Fibroblast of skin of left quadriceps (primary cell): ENCODE data around the gene PCGF3.
"Not testable (repeated sequence)": the region's sequence is repeated elsewhere in the genome, so short reads cannot be mapped to it uniquely, and the experiment has no call there.

Source experiments
- DNase-seq, 2 experiments: peaks; one replicate each; pipeline ENCODE4 v3.0.0-alpha.2; 2013; ENCODE audit warnings: low read depth in 2 of 2

The PCGF3 gene

DNA sequence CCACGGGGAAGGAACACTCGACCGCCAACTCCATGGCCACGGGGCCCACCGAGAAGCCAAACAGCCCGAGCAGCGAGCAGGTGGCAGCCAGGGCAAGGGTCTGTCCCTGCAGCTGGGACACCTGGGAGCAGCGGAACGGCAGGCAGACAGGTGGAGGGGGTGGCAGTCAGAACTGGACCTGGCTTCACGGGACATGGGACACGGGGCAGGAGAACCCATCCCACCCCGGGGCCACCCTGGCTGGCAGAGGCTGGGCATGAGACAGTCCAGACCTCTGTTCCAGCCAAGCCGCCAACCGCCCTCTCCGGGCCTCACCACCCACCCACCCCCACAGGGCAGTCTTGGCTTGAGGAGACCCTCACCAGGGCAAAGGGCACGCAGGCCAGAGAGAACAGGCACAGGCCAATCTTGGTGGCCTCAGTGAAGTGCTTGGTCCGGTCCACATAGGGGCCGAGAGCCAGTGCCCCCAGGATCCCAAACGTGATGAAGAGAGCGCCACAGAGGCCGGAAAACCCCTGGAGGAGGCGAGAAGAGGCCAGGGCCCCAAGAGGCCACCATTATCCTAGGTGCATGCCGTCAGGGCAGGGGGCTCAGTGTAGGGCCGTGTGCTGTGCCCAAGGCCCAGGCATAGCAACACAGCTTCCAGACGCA, 22.3 kb upstream of the PCGF3 start:
- no peak for DNase-seq

DNA sequence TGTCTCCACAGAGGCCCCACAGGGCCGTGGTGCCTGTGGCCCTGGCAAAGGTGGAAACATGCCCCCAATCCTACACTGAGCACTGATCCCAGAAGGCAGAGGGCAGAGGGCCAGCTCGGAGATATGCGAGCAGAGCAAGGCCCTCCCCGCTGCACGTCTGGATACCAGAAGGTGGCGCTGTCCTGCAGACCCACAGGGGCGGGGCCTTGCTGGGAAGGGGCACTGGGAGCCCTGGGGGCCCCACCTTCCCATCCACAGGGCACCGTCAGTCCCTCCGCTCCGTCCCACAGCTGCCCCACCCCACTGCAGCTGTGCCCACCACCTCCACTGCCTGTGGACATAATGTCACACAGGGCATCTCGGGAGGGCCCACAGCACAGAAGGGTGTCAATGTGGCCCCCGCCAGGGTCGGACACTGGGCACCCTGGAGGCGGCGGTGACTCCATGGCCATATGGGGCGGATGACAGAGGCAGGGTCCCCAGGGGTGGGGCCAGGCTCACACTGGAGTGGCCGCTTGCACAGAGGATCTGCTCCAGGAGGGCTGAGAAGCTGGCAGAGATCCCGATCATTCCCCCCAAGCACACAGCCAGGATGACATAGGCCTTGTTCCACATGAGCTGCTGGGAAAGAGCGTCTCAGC, 21.5 kb upstream of the PCGF3 start:
- no peak for DNase-seq

DNA sequence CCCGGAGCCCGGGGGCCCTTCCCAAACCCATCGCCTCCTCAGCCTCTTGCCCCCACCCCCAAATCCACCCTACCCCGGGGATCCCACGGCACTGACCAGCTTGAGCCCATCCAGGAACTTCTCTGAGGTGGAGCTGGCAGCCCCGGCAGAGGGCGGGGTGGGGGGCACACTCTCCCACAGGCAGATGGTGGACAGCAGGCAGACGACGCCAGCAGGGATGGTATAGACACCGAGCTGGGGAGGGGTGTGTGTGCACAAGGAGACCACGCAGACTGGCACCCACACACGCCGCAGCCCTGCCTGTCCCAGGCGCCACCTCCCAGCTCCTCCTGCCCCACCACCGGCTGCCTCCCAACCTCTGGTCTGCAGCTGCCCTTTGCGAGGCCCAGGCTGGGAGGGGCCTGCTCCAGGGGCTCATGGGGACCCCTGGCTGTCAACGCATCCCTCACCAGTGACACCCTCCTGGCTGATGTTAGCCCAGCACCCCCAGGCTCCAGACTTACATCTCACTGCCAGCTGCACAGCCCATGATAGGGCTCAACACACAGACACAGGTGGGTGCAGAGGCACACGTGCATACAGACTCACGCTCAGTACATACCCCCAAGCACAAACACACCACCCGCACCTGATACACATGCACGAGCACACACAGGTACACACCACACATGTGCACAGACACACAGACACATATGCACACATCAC, 20.9 kb upstream of the PCGF3 start:
- no peak for DNase-seq

DNA sequence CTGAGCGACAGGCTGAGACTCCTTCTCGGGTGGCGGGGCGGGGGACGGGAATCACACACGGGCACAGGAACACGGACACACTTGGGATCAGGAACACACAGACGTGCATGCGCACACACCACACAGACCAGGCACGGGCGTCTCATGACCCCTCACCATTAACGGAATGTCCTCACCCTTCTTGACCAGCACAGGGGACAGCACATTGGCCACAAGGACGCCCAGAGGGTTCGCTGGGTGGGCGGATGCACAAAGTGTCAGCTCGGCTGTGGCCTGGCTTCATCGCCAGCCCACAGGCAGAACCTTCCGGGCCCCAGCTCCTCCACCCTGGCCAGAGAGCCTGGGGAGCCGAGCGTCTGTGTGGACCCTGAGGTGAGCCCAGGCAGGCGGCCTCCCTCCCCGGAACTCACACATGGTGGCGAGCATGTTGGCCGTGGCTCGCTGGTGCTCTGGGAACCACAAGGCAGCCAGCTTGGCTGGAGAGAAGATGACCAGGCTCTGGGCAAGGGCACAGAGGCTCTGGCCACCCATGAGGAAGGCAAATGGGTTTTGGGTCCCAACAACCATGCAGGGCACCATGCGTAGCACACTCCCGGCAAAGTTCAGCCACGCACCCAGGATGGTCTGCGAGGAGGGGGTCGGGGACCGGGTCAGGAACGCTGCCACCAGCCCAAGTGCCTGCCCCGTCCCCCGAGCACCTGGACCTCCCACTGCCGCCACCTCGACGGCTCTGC, 19.8 kb upstream of the PCGF3 start:
- DNase-seq: no peak

DNA sequence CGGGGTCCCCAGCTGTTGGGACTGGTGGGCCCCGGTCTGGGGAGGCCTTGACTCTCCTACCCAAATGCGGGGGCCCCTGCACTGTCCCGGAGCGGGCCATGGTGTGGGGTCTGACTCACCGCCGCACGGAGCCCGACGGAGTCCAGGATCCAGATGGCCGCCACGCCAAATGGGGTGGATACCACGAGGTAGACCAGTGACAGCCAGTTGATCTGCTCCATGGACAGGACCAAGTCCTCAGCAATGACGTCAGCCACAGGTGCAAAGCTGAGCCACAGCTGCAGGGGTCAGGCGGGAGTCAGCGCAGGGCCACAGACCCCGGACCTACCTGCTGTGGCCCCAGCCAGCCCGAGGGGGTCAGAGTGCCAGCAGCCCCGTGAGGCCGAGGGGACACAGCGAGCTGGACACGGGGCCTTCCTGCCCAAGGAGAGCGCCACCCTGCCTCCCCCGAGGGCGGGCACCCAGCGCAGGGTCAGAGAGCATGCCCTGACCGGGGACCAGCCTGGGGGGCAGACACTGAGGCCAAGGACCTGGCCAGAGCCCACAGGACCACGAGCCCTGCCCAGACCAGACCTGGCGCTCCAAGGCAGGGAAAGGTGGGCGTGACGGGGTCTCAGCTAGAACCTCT, 19.1 kb upstream of the PCGF3 start:
- DNase-seq: no peak

DNA sequence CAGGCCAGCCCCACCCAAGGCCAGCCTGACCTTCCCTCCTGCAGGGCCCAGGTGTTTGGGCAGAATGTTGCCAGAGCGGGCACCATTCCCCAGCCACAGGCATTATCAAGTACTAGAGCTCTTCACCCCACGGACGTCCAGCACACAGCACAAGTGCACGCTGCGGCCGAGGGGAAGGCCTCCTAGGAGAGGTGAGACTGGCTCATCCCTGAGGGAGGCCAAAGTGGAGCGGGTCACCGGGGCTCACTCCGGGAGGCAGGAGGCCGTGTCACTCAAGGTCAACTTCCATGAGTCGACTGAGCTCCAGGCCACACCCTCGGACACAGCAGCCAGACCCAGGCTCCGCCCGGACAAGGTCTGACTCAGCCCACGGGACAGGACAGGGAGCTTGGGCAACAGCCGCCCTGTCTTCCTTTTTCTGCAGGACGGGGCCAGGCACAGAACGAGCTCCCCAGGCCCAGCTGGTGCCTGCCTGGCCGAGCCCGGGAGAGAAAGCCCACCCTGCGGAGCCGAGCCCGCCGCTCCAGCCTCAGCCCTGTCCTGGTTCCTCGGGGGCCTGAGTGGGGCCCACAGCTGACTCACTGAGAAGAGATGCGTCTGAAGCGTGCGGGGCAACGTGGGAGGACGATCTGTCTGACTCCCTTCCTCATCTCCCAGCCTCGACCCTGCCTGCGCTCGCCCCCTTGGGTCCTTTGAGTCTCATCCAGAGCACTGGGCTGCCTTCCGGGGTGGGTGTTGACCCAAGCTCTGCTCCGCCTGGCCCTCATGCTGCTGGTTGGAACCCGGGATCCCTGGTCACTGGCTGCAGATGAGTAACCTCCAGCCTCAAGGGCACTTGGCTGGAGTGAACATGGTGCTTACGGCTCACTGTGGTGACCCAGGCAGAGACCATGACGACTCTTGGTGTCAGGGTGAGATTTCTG, 18.3 kb upstream of the PCGF3 start:
- DNase-seq: no peak

DNA sequence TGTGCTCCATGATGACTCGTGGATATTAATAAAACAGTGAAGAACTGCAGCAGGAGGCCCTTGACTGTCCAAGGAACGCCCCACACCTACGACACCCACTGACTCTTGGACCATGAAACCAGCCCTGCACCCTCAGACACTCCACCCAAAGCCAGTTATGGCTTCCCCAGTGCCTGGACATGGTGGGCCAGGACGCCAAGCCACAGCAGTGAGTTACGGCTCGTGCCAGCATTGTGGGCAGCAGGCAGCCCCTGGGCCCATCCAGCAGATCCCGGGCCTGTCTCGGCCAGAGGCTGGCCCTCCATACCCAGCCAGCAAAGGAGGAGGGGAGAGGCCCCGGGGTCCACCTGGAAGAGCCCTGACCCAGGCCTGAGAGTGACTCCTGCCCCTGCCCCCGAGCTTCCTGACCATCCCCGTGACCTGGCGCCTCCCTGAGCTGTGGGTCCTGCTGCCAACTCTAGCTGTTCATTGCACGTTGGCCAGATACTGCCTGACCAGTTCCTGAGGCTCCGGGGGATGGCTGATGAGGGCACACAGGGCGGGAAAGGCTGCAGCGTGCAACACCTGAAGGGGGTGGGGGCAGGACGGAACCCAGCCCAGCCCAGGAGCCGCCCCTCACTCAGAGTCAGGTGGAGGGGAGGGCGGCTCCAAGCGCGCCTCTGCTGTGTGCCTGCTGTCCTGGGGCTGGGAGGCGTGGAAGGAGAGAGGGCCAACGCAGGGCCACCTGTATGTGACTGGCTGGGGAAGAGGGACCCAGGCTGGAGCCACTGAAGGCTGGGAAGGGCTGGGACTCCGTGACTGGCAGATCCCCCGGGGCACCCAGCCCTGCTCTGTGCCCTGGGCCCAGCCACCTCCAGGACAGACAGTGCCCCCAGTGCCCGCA, 17.4 kb upstream of the PCGF3 start:
- DNase-seq: no peak

DNA sequence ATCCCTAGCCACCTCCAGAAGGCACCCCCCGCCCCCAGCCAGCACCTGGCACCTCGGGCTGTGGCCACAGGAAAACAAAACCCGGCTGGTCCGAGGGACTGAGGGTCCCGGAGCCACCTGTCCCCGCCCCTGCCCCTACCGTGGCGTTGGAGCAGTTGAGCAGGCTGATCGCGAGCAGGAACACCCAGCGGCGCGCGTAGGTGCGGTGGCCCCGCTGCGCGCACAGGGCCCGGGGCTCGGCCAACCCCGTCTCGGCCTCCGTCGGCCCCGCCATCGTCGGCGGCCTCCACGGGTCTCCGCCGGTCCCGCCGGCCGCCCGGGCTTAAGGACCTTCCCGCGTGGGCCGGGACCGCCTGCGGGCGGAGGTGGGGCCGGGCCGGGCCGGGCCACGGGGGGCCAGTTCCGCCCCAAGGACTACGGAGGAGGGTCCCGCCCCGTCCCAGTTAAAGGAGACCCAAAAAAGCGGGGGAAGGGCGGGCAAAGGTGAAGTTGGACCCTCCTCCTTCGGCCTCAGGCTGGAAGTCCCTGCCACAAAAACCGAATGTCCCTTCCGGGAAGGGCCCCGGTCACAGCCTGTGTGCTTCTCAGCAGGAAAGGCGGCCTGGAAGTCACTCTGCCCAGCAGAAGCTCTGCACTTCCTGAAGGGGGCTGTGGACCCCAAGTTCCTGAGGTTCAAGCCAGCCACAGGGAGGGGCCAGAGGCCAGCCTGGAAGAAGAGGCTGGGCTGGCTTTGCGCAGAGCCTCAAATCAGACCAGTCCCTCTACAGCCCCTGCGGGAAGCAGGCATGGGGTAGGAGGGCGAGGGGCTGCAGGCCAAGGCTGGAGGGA, 16.6 kb upstream of the PCGF3 start, which contains the start of gene SLC49A3:
TSS of gene SLC49A3 (minus strand) at position 298 of the 828 bp plus-strand sequence. CDS start at position 274, 24 bp downstream.
- DNase-seq: no peak

DNA sequence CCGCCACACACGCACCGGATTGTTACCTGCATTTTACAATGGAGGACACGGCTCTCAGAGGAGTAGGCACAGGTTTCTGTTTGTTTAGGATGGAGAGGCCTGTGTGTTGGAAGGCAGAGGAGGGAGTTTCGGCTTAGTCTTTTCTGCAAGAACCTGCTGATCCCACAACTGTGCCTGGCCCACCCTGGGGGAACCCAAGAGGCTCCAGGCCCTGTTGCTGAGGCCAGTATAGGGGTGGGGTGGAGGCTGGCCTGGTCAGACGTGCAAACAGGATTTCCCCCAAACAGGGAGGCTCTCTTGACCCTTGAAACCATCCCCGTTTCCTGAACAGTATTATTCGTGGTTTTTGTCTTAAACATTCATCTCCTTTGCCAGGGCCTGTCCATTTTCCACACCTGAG, 15.9 kb upstream of the PCGF3 start:
- DNase-seq: no peak

DNA sequence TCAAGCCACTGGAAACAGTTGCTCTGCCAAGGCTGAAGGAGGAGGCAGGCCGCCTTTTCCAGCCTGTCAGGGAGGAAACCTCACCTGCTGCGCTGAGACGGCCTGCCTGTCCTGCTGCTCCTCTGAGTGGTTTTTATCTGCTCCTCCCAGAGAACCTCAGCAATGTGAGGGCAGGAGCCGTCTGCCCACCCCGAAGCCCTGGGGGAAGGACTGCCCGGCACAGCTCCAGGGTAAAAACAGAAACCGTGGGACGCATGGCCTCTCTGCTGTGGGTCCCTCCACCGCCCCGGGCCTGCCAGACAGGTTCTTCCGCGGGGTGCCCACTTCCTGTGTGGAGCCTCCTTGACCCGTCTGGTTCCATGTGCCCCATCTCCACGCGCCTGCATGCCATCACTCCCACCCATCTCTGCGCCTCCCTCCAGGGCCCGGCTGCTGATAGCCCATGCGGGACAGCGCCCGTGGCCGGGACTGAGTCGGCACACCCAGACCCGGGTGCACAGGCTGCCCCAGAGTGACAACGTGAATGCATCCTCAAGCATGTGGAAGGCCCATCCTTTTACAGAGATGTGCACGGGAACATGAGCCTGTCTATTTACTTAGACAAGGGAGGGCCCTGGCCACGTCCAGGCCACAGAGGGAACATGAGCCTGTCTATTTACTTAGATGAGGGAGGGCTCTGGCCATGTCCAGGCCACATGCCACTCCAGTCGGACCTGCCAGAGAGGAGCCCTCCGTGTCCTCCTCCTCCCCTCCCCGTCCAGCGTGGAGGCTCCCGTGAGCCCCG, 12.7 kb upstream of the PCGF3 start:
- no peak for DNase-seq

DNA sequence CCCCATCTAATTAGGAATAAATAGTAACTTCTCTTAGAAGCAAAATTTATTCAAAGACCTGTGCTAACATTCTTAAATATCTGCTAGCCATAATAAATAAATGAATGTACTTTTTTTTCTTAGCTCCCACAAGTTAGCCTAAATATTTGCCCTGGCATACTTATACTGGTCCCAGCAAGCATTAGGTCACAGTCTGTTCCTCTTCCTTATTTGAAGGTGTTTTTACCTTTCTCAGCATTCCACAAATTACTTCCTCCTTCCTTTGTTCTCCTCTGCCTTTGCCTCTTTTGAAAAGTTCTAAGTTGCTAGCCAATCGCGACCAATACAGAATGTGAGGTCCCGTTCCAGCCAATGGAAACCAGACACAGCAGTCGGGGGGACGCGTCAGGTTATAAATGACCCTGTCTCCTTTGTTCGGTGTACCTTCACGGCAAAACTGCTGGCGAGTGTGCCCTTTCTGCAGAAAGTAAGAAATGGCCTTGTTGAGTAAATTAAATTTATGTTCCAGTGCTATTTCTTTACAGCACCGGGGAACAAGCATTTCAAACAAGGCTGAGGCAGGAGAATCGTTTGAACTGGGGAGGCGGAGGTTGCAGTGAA, 11.2 kb upstream of the PCGF3 start:
- not testable (repeated sequence) for DNase-seq

DNA sequence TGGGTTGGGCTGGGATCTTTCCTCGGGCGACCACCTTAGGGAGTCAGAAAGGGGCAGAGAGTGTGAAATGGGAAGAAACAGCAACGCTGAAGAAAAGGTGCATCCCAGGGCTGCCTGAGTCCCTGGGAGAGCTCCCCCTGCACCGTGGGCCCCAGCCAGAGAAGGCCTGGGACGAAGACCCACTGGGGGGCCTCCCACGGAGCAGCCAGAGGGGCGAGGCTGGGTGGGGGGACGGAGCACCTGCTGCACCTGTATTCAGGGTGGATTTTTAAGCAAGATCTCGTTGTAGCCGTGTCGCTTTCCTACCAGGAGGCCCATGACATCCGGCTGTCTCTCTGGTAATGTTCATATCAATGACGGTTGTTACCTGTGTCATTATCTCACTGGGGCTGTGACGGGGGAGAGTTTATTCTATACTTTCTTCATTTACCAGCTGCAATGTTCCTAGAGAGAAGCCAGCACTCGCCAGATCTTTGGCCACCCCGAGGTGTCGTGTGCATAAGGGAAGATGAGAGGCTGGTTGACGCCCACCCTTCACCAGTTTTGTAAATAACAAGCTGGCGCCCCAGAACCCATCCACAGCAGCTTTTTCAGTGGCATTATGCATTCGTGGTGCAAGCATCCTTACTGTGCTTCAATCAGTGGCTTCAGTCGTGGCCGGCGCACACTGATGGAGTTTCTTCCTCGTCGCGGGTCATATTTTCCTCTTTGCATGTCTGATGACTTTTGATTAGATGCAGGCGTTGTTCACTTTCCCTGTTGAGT, 5.6 kb upstream of the PCGF3 start:
- no peak for DNase-seq

DNA sequence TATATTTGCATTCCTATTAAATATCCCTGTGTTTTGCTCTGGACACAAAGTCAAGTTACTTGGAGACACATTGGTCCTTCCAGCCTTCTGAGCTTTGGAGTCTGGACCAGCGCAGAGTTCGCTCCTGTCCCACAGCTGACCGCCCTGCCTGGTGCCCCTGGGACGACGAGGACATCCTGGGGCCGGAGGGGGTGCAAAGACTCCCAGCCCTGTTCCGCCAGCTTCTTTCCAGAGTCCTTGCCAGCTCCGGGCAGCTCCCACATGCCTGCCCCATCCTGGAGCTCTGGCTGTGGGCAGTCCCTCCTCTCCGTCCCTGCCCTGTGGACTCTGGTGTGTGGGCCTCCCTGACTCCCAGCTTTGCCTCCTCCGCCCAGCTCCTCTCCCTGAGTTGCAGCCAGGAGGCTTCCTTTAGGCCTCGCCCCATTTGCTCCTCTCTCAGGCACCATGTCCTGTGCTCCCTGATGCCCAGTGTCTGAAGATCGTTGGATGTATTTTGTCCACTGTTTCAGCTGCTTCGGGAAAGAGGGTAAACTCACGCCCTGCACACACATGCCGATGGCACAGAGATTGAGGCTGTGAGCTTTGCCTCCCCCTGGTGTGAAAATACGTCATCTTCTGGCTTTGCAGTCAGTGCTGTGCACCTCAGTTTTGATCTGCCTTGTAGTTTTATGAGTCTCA, 4.9 kb upstream of the PCGF3 start:
- DNase-seq: no peak

DNA sequence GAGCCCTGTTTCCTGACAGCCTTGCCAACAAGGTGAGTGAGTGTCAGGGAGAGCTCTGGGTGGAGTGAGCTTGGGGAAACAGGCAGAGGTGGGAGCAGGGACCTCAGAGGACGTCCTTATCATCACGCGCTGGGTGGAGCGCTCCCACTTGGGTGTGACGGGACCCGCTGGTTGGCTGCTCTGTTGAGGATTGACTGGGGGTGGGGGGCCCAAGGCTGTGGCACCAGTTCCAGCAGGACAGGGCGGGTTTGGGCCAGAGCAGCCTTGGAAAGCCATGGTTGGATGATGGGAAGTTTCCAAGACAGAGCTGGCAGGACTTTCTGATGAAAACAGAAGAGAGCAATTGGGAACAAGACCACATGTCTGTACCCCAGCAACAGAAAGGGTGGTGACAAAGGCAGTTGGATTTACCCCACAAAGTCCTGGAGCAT, 3.0 kb upstream of the PCGF3 start:
- no peak for DNase-seq

DNA sequence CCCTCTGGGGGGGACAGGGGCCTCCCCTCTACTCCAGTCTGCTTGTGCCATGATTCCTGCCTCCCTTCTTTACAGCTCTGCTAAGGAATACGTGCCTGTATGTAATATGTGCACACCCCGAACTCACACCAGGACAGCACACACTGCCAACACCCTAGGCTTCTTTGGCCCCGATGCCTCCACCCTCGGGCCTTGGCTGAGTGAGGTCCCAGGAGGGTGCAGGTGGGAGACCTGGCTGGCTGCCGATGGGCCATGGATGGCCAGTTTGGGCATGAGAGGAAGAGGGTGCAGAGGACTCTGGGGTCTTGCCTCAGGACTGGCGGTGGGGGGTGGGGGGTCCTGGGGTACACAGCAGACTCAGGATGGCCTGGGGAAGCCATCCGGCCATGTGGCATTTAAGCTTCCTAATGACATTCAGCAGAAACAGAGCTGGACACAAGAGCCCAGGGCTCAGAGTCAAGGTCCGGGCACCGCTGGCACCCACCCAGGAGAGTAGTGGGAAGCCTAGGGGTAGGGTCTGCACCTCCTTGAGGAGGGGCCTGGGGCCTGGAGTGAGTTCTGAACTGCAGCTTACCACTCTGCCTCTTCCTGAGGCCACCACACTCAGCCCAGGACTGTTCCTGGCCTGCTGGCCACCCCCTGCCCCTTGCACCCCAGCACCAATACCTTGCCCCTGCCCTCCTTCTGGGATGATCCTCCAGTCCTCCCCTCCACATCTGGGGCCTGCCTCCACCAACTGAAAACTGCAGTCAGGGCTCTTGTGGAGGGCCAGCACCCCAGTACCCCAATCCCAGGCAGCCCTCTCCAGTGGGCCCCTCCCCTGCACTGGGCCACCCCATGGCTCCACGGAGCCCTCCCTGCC, 2.1 kb upstream of the PCGF3 start:
- DNase-seq: no peak
